A549 (cell line): ENCODE results near the gene RTP5. TPM values are rescaled to one million over a fixed set of nuclear protein-coding genes. Genes with fewer than 3 reads are reported as not detected.

Source experiments
- ATAC-seq, 2 experiments: fragments of 200-7000 bp in 1 of 2; fragments of >200 bp in 1 of 2; cut with Nextera tagmentation in 1 of 2; cut with Tn5 transposase in 1 of 2; 3 replicates each; pipeline versions ENCODE4 v1.8.0 to v1.9.1; 2018 to 2020; ENCODE audit warnings: mild to moderate bottlenecking in 1 of 2, moderate library complexity in 1 of 2
- CTCF ChIA-PET: fragments of 300-600 bp; sonication (Branson Sonifier 250); formaldehyde crosslinking; extraction: SDS; loops from one replicate; lab custom pipeline; 2021; ENCODE audit warnings: antibody characterized with exemption, inconsistent platforms; lab: Yijun Ruan, JAX
- POLR2A ChIA-PET: fragments of 350-600 bp; formaldehyde crosslinking; extraction: SDS; loops from one replicate; lab custom pipeline; 2021; ENCODE audit warnings: antibody characterized with exemption, inconsistent platforms; lab: Yijun Ruan, JAX
- DNase-seq, 2 experiments: peaks; one replicate each; pipeline versions ENCODE4 v3.0.0 to v3.0.0-alpha.2; 2011 to 2016; ENCODE audit warnings: low read depth in 1 of 2, low spot score in 1 of 2
- FAIRE-seq: peaks from 2 replicates; lab custom pipeline; 2011; peaks lifted over from hg19 to GRCh38; lab: Jason Lieb, UNC
- H3K27ac ChIP-seq, 2 experiments: fragments of >200 bp; sonication (Bioruptor Twin); formaldehyde crosslinking; 3 replicates each; pipeline ENCODE4 v1.5.1; 2016 to 2017
- H3K4me1 ChIP-seq: fragments of >200 bp; sonication (Bioruptor Twin); formaldehyde crosslinking; 3 replicates; pipeline ENCODE4 v1.6.1; 2016
- H3K4me2 ChIP-seq: fragments of >200 bp; sonication (Bioruptor Twin); formaldehyde crosslinking; 3 replicates; pipeline ENCODE4 v1.6.1; 2016
- H3K4me3 ChIP-seq: fragments of >200 bp; sonication (Bioruptor Twin); formaldehyde crosslinking; 3 replicates; pipeline ENCODE4 v1.5.1; 2016
- H3K9me3 ChIP-seq: fragments of >200 bp; sonication (Bioruptor Twin); formaldehyde crosslinking; 3 replicates; pipeline ENCODE4 v1.6.1; 2016
- CHD2 ChIP-seq: fragments of 150-350 bp; IDR thresholded peaks from 2 replicates; pipeline ENCODE4 v1.6.1; 2014; ENCODE audit warnings: low read length; ENCODE audit not compliant: partially characterized antibody
- EHF ChIP-seq: fragments of 250-450 bp; sonication (Bioruptor Pico); IDR thresholded peaks from 2 replicates; pipeline ENCODE4 v1.5.0; 2020; ENCODE audit warnings: mild to moderate bottlenecking
- EHMT2 ChIP-seq: fragments of 200-600 bp; sonication (generic); IDR thresholded peaks from 2 replicates; pipeline ENCODE4 v1.6.1; 2016; ENCODE audit warnings: antibody characterized with exemption, low read depth, mild to moderate bottlenecking, moderate library complexity
- HDAC2 ChIP-seq: fragments of 200-600 bp; sonication (generic); IDR thresholded peaks from 2 replicates; pipeline ENCODE4 v1.6.1; 2016
- HEYL ChIP-seq: fragments of 250-450 bp; sonication (Bioruptor Pico); IDR thresholded peaks from 2 replicates; pipeline ENCODE4 v1.8.0; 2021; ENCODE audit warnings: mild to moderate bottlenecking, moderate library complexity
- JUNB ChIP-seq: fragments of >200 bp; sonication (Bioruptor Twin); formaldehyde crosslinking; IDR thresholded peaks from 2 replicates; pipeline ENCODE4 v1.6.1; 2016
- KDM1A ChIP-seq: fragments of 200-600 bp; sonication (generic); IDR thresholded peaks from 2 replicates; pipeline ENCODE4 v1.6.1; 2016; ENCODE audit warnings: low read depth, mild to moderate bottlenecking
- KDM5A ChIP-seq: fragments of 200-600 bp; sonication (generic); IDR thresholded peaks from 2 replicates; pipeline ENCODE4 v1.6.1; 2016; ENCODE audit warnings: antibody characterized with exemption, mild to moderate bottlenecking
- MYC ChIP-seq: IDR thresholded peaks from 2 replicates; pipeline ENCODE4 v1.6.1; 2012; ENCODE audit warnings: mild to moderate bottlenecking, inconsistent platforms, low read length, improper control_type of control experiment, borderline replicate concordance
- NR3C1 ChIP-seq: fragments of >200 bp; sonication (Bioruptor Twin); formaldehyde crosslinking; IDR thresholded peaks from 3 replicates; pipeline ENCODE4 v1.6.1; 2017
- PHF8 ChIP-seq: fragments of 200-600 bp; sonication (generic); IDR thresholded peaks from 2 replicates; pipeline ENCODE4 v1.6.1; 2016; ENCODE audit warnings: low read depth, mild to moderate bottlenecking, antibody characterized with exemption, moderate library complexity, borderline replicate concordance
- POLR2A ChIP-seq: IDR thresholded peaks from 2 replicates; pipeline ENCODE4 v1.6.1; 2012; ENCODE audit warnings: mild to moderate bottlenecking, low read length
- RAD21 ChIP-seq, 2 experiments: fragments of >200 bp in 1 of 2; sonication (Bioruptor Twin) in 1 of 2; formaldehyde crosslinking in 1 of 2; IDR thresholded peaks in 1 of 2; conservative IDR thresholded peaks in 1 of 2; 2 replicates in 1 of 2; 3 replicates in 1 of 2; pipeline ENCODE4 v1.6.1; 2012 to 2018; ENCODE audit warnings: inconsistent platforms in 1 of 2
- RCOR1 ChIP-seq: fragments of 150-350 bp; IDR thresholded peaks from 2 replicates; pipeline ENCODE4 v1.6.1; 2014; ENCODE audit warnings: antibody characterized with exemption, low read length, low read depth
- RFX5 ChIP-seq: fragments of 450-650 bp; IDR thresholded peaks from 2 replicates; pipeline ENCODE4 v1.7.1; 2014; ENCODE audit warnings: antibody characterized with exemption, mild to moderate bottlenecking, moderate library complexity
- SMC3 ChIP-seq: fragments of >200 bp; sonication (Bioruptor Twin); formaldehyde crosslinking; IDR thresholded peaks from 3 replicates; pipeline ENCODE4 v1.6.1; 2018; ENCODE audit warnings: inconsistent platforms
- SREBF2 ChIP-seq: fragments of 450-650 bp; IDR thresholded peaks from 2 replicates; pipeline ENCODE4 v1.6.1; 2014; ENCODE audit warnings: mild to moderate bottlenecking, moderate library complexity
- WGBS: methylation state at CpG from one replicate; pipeline ENCODE4 v1.1.6; 2017; ENCODE audit errors: missing lambda C conversion rate; 5-methylcytosine and 5-hydroxymethylcytosine counted together
- polyA plus RNA-seq, 4 experiments: library from polyadenylated mRNA; depleted of rRNA in 3 of 4; stranded (reverse); fragments of >200 nt; fragmentation: RNase III in 1 of 4; extraction: RNeasy Plus Mini Kit Qiagen cat#74134 plus additional on column Dnase treatment in 1 of 4; gene quantifications; 2 replicates in 3 of 4; 3 replicates in 1 of 4; pipeline ENCODE4 v1.2.3, GENCODE V29; 2011 to 2017
- TF ChIP-seq, protein P1 (sequence below): IDR thresholded peaks from 2 replicates; pipeline ENCODE4 v1.6.1; 2012
- TF ChIP-seq, protein P2 (sequence below): fragments of 450-650 bp; IDR thresholded peaks from 2 replicates; pipeline ENCODE4 v1.6.1; 2014; ENCODE audit warnings: antibody characterized with exemption
- TF ChIP-seq, protein P3 (sequence below): fragments of 250-450 bp; sonication (Bioruptor Pico); IDR thresholded peaks from 2 replicates; pipeline ENCODE4 v1.5.0; 2020; ENCODE audit warnings: low read depth, mild to moderate bottlenecking, moderate library complexity
- TF ChIP-seq, protein P4 (sequence below): fragments of 150-350 bp; IDR thresholded peaks from 2 replicates; pipeline ENCODE4 v1.6.1; 2014; ENCODE audit warnings: low read depth, mild to moderate bottlenecking, low read length
- TF ChIP-seq, protein P5 (sequence below): fragments of 200-600 bp; sonication (generic); IDR thresholded peaks from 2 replicates; pipeline ENCODE4 v1.6.1; 2016; ENCODE audit warnings: antibody characterized with exemption, mild to moderate bottlenecking, moderate library complexity

Gene RTP5
- polyA plus RNA-seq, 2 of the 4 experiments (the other 2 are of a cell fraction) = not detected

DNA sequence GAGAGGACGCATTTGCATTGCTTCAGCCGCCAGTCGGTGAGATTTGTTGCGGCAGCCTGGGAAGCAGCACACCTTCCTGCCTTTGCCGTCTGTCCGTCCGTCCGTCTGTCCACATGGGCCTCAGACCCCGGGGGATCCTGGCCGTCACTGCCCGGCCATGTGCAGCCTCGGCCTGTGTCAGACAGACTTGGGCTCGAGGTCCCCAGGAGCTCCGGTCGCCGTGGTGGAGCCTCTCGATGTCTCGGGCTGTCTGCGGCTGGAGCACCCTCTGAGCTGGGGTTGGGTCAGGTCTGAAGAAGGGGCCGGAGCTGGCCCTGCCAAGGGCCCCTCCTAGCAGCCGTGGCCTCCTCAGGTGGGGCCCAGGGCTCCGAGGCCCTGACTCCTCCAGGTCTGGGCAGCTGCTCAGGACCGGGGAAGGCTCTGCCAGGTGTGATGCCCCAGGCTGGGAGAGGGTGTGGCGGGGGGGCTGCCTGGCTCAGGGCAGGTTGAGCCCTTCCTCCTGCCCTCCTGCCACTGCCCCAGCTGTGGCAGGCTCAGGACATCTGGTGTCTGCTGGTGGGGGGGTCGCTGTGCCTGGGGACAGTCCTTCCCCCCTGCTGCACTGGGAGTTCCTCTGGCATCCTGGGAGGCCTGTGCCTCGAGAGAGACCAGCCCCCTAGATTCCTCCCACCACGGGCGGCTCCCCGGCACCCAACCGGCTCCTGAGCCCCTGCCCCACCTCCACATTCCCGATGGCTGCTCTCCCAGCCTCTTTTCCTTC lies 48.7 kb upstream of the RTP5 start:
- 0 out of 3 replicates have a peak, but pooled peaks cover 3% of the 10 kb centered on the region for H3K9me3 ChIP-seq
- CTCF ChIA-PET = interaction anchor here (0.8 kb wide), 1 partner anchor 969 kb away, joined by 3 read pairs; no protein-coding TSS in a partner anchor
- TF ChIP-seq, protein P1, sequence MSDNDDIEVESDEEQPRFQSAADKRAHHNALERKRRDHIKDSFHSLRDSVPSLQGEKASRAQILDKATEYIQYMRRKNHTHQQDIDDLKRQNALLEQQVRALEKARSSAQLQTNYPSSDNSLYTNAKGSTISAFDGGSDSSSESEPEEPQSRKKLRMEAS = no peak
- TF ChIP-seq SMC3 = no peak
- TF ChIP-seq, protein P2, sequence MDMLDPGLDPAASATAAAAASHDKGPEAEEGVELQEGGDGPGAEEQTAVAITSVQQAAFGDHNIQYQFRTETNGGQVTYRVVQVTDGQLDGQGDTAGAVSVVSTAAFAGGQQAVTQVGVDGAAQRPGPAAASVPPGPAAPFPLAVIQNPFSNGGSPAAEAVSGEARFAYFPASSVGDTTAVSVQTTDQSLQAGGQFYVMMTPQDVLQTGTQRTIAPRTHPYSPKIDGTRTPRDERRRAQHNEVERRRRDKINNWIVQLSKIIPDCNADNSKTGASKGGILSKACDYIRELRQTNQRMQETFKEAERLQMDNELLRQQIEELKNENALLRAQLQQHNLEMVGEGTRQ = no peak
- TF ChIP-seq RFX5 = no peak
- no peak for TF ChIP-seq EHMT2
- TF ChIP-seq CHD2 = no peak
- TF ChIP-seq, protein P3, sequence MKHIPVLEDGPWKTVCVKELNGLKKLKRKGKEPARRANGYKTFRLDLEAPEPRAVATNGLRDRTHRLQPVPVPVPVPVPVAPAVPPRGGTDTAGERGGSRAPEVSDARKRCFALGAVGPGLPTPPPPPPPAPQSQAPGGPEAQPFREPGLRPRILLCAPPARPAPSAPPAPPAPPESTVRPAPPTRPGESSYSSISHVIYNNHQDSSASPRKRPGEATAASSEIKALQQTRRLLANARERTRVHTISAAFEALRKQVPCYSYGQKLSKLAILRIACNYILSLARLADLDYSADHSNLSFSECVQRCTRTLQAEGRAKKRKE (CRISPR knock-in tag) = no peak
- TF ChIP-seq RCOR1 = no peak
- TF ChIP-seq, protein P4, sequence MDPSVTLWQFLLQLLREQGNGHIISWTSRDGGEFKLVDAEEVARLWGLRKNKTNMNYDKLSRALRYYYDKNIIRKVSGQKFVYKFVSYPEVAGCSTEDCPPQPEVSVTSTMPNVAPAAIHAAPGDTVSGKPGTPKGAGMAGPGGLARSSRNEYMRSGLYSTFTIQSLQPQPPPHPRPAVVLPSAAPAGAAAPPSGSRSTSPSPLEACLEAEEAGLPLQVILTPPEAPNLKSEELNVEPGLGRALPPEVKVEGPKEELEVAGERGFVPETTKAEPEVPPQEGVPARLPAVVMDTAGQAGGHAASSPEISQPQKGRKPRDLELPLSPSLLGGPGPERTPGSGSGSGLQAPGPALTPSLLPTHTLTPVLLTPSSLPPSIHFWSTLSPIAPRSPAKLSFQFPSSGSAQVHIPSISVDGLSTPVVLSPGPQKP = no peak
- no peak for TF ChIP-seq NR3C1
- no peak for TF ChIP-seq HDAC2
- TF ChIP-seq RAD21 (conservative IDR thresholded peaks at IDR 0.05 in 1 of 2, IDR thresholded peaks at IDR 0.05 in 1 of 2) = no peak
- no peak for TF ChIP-seq KDM1A
- TF ChIP-seq, protein P5, sequence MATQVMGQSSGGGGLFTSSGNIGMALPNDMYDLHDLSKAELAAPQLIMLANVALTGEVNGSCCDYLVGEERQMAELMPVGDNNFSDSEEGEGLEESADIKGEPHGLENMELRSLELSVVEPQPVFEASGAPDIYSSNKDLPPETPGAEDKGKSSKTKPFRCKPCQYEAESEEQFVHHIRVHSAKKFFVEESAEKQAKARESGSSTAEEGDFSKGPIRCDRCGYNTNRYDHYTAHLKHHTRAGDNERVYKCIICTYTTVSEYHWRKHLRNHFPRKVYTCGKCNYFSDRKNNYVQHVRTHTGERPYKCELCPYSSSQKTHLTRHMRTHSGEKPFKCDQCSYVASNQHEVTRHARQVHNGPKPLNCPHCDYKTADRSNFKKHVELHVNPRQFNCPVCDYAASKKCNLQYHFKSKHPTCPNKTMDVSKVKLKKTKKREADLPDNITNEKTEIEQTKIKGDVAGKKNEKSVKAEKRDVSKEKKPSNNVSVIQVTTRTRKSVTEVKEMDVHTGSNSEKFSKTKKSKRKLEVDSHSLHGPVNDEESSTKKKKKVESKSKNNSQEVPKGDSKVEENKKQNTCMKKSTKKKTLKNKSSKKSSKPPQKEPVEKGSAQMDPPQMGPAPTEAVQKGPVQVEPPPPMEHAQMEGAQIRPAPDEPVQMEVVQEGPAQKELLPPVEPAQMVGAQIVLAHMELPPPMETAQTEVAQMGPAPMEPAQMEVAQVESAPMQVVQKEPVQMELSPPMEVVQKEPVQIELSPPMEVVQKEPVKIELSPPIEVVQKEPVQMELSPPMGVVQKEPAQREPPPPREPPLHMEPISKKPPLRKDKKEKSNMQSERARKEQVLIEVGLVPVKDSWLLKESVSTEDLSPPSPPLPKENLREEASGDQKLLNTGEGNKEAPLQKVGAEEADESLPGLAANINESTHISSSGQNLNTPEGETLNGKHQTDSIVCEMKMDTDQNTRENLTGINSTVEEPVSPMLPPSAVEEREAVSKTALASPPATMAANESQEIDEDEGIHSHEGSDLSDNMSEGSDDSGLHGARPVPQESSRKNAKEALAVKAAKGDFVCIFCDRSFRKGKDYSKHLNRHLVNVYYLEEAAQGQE = no peak
- no peak for TF ChIP-seq POLR2A
- no peak overlapping the region for H3K4me3 ChIP-seq
- no peak overlapping the region for H3K4me2 ChIP-seq
- no peak overlapping the region for H3K27ac ChIP-seq
- FAIRE-seq (no peak), DNase-seq (no peak), ATAC-seq (no peak)
- WGBS = 77% methylated on average over 27 of the region's 31 CpGs
- H3K4me1 ChIP-seq = no peaks in the 10 kb centered on the region
- POLR2A ChIA-PET = no interaction called here

DNA sequence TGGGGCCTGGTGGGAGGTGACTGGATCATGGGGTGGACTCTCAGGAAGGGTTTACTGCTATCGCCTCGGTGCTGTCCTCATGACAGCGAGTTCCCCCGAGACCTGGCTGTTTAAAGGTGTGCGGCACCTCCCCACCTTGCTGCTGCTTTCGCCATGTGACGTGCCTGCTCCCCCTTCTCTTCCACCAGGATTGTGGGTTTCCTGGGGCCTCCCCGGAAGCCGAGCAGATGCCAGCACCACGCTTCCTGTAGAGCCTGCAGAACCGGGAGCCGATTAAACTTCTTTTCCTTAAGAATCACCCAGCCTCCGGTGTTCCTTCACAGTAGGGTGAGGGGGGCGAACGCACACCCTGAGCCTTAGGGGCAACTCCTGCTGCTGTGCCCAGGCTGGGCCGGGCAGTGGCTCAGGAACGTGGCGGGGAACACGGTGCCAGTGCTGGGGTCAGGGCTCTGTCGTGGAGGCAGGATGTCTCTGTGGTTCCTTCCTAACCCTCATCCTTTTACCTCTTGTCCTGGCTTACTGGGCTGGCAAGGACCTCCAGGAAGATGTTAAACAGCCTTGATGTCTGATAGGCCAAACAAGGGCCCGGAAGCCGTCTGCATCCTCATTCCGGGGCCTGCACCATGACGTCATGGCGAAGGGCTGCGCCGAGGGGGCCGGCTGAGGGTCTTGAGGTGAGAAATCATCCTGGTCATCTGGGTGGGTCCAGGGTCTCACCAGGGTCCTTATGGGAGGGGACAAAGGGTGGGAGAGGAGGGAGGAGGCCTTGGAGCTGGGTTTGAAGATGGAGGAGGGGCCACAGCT lies 47.9 kb upstream of the RTP5 start:
- WGBS = 88% methylated on average over 28 of the region's 28 CpGs
- no peak for ATAC-seq
- TF ChIP-seq EHF (CRISPR knock-in tag) = no peak
- TF ChIP-seq, protein P1 = no peak
- no peak for TF ChIP-seq HEYL (CRISPR knock-in tag)
- no peak for TF ChIP-seq MYC
- TF ChIP-seq POLR2A = no peak
- TF ChIP-seq JUNB = no peak
- TF ChIP-seq KDM5A = no peak
- TF ChIP-seq, protein P2 = no peak
- TF ChIP-seq SREBF2 = no peak
- TF ChIP-seq RCOR1 = no peak
- TF ChIP-seq PHF8 = no peak
- TF ChIP-seq, all 56 proteins: peak for 0
- Histone ChIP-seq H3K4me3 (no peak overlapping the region), H3K4me1 (no peaks in the 10 kb centered on the region), H3K27ac (no peak overlapping the region), H3K4me2 (no peak overlapping the region), H3K9me3 (peaks cover 8% of the 10 kb centered on the region)
- DNase-seq = no peak
- FAIRE-seq = no peak
- POLR2A ChIA-PET = no interaction called here
- CTCF ChIA-PET = no interaction called here
